Measurements from ENCODE around the gene TAOK1.

- TF ChIP-seq CTCF (IDR thresholded peaks at IDR 0.05; ENCODE audit: low read depth, low read length) (no peak), EZH2phosphoT487 (IDR thresholded peaks at IDR 0.05; ENCODE audit: low read depth) (no peak)
Measured at GRCh38 chr17:29483503-29483902, 93.3 kb downstream of the TAOK1 start.

Measured in OCI-LY3 (cell line).